Measurements from ENCODE around the gene SNX5. TPM values are rescaled to one million over a fixed set of nuclear protein-coding genes. Genes with fewer than 3 reads are reported as not detected.

SNX5 gene
- total and polyA plus RNA-seq, 10 of the 15 experiments (the other 5 are each of a cell fraction or from before 2014, with no cell fraction given) = 92.9 to 316 (median 245) TPM

GRCh38 chr20:17933121-17933520, 35.5 kb downstream of the SNX5 start:
- Histone ChIP-seq H3K4me2 (ENCODE audit: control insufficient read depth, insufficient read depth) (no peak overlapping the region), H3K9ac (ENCODE audit: control insufficient read depth, insufficient read depth, low read length) (no peak overlapping the region), H3K4me1 (ENCODE audit: control insufficient read depth, insufficient read depth, low read length) (peaks cover 8% of the 10 kb centered on the region; the same call in 1 of the 2 replicates), H3K4me3 (no peak overlapping the region), H2AFZ (ENCODE audit: control insufficient read depth, low read depth, low read length) (no peak overlapping the region), H3K27me3 (replicated peaks in 1 of 2; ENCODE audit: control insufficient read depth in 2 of 2, insufficient read depth in 2 of 2, low read length in 1 of 2) (peaks cover 0 to 4% of the 10 kb centered on the region in 2 experiments; a peak in 2 of 4 replicates), H3K79me2 (ENCODE audit: control insufficient read depth, insufficient read depth, low read length) (no peaks in the 10 kb centered on the region), H3K36me3 (ENCODE audit: control insufficient read depth in 2 of 2, insufficient read depth in 2 of 2, low read length in 1 of 2) (no peaks in the 10 kb centered on the region), H4K20me1 (ENCODE audit: control insufficient read depth, insufficient read depth) (no peaks in the 10 kb centered on the region), H3K27ac (ENCODE audit: control insufficient read depth, insufficient read depth) (no peak overlapping the region), H3K9me3 (replicated peaks; ENCODE audit: control insufficient read depth, insufficient read depth, low read length) (no peaks in the 10 kb centered on the region; the same call in 2 of the 3 replicates)
- intact Hi-C loops (cut with micrococcal nuclease; ENCODE audit: unreplicated experiment) (no loop called here), in situ Hi-C loops (cut with MboI) (no loop called here)
- ChIA-PET CTCF (no interaction called here), POLR2A (no interaction called here), RAD21 (ENCODE audit: unreplicated experiment) (no interaction called here), SMC1A (ENCODE audit: uncharacterized antibody, unreplicated experiment) (interaction anchor here (0.6 kb wide), 1 partner anchor 162 kb away, joined by 4 read pairs; no protein-coding TSS in a partner anchor)
- TF ChIP-seq CBX3 (IDR thresholded peaks at IDR 0.05; ENCODE audit: borderline replicate concordance, low read depth) (no peak), SMC3 (IDR thresholded peaks at IDR 0.05; ENCODE audit: borderline replicate concordance, low read length) (no peak), USF2 (IDR thresholded peaks at IDR 0.05; ENCODE audit: borderline replicate concordance, low read depth, low read length) (no peak), RB1 (IDR thresholded peaks at IDR 0.05; ENCODE audit: borderline replicate concordance) (no peak), ATF3 (IDR thresholded peaks at IDR 0.05; ENCODE audit: borderline replicate concordance, extremely low read depth, low read depth, low read length) (no peak), ZNF24 (IDR thresholded peaks at IDR 0.05) (no peak), SRF (IDR thresholded peaks at IDR 0.05; ENCODE audit: low read depth in 2 of 2, low read length in 2 of 2) (no peak), CREM (IDR thresholded peaks at IDR 0.05; ENCODE audit: low read depth) (no peak), PML (IDR thresholded peaks at IDR 0.05; ENCODE audit: low read length) (no peak), STAT3 (IDR thresholded peaks at IDR 0.05; ENCODE audit: low read depth, low read length) (no peak), CBX5 (IDR thresholded peaks at IDR 0.05; ENCODE audit: low read depth) (no peak), BCL11A (IDR thresholded peaks at IDR 0.05; ENCODE audit: low read depth, low read length) (no peak), NRF1 (conservative IDR thresholded peaks at IDR 0.05; ENCODE audit: low read depth, low read length) (no peak), EZH2 (IDR thresholded peaks at IDR 0.05; ENCODE audit: borderline replicate concordance, control insufficient read depth, low read depth, low read length) (no peak), YBX1 (IDR thresholded peaks at IDR 0.05) (no peak), ESRRA (IDR thresholded peaks at IDR 0.05; ENCODE audit: low read length) (no peak), NR2C2 (IDR thresholded peaks at IDR 0.05; ENCODE audit: borderline replicate concordance, control insufficient read depth, insufficient read length, low read depth) (no peak)
- no peak for DNase-seq (ENCODE audit: low read depth, low spot score)
- peak; percentile 59 for FAIRE-seq
- WGBS (ENCODE audit: insufficient coverage, insufficient replicate concordance, low lambda C conversion rate, missing lambda C conversion rate) = 0% methylated on average over 1 of the region's 1 CpG
- ATAC-seq = no peak
- no TSS peak for BruUV-seq (replicated peaks)
